A549 treated with Mapracorat at 1 μM for 4 hours (cell line): Measurements from ENCODE around the gene JAM3. TPM values are rescaled to one million over a fixed set of nuclear protein-coding genes. Genes with fewer than 3 reads are reported as not detected.

ENCODE experiments used
- total RNA-seq: library from RNA; stranded (reverse); fragments of 200-300 nt; extraction: Qiagen RNA extraction; gene quantifications from 5 replicates; pipeline ENCODE4 v1.2.3, GENCODE V29; 2022

Gene JAM3
- total RNA-seq = 3.2 to 4.4 TPM (median 3.8 TPM) in 5 replicates

DNA sequence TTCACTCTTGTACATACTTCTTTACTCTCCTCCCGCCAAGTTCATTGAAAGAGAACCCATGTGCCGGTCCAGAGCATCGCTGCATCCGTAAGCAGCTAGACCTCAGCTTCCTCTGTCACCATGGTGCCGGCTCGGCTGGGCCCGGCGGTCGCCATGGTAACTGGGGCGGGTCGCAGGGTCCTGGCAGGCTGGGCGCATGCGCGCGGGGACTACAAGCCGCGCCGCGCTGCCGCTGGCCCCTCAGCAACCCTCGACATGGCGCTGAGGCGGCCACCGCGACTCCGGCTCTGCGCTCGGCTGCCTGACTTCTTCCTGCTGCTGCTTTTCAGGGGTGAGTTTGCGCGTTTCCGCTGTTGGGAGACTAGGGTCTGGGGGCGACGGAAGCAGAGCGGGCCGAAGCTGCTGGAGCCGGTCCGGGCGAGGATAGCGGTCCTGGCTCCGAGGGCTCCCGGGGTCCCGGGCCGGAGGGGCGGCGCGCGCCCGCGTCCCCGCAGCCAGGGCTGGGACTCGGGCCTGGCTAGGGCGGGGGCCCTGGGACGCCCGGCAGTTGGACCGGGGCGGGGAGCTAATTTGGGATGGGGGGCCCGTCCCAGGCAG is at the start of gene JAM3:
Gene JAM3 (plus strand): TSS at position 244 of the 597 bp plus-strand sequence. CDS start 12 bp downstream, at position 256.

Other genes with a start within 250 kb of the JAM3 start
- not detected in 5 replicates for gene SPATA19, start 223.6 kb upstream of the JAM3 start, total RNA-seq
- gene IGSF9B, start 112.1 kb upstream of the JAM3 start, total RNA-seq = 0.67 to 3.0 TPM (median 2.1 TPM) in 5 replicates
- 17.7 to 25.8 TPM (median 21.0 TPM) in 5 replicates for gene NCAPD3, start 154.9 kb downstream of the JAM3 start, total RNA-seq
- 19.0 to 22.4 TPM (median 20.6 TPM) in 5 replicates for gene VPS26B, start 155.6 kb downstream of the JAM3 start, total RNA-seq
- 17.0 to 19.3 TPM (median 17.2 TPM) in 5 replicates for gene THYN1, start 184.3 kb downstream of the JAM3 start, total RNA-seq
- gene ACAD8, start 184.5 kb downstream of the JAM3 start, total RNA-seq = 7.9 to 10.1 TPM (median 9.2 TPM) in 5 replicates
- 0.07 TPM in 1 of 5 replicates, not detected in the others for gene GLB1L3, start 207.3 kb downstream of the JAM3 start, total RNA-seq